H1 (cell line): Measurements from ENCODE around the gene NFKBIE. TPM values are rescaled to one million over a fixed set of nuclear protein-coding genes. Genes with fewer than 3 reads are reported as not detected.

Experiments
- ASH2L ChIP-seq: fragments of 200-600, 300-600 bp; sonication (generic); IDR thresholded peaks from one replicate; pipeline ENCODE4 v1.7.1; 2017; ENCODE audit warnings: low read length
- BCL11A ChIP-seq, 2 experiments: IDR thresholded peaks; one replicate each; pipeline ENCODE4 v1.6.1; 2011; ENCODE audit warnings: low read depth in 2 of 2, low read length in 2 of 2, mild to moderate bottlenecking in 2 of 2
- CBX8 ChIP-seq: fragments of 300-800, 300-1000 bp; sonication (generic); IDR thresholded peaks from 2 replicates; pipeline ENCODE4 v1.7.1; 2016; ENCODE audit warnings: low read depth, low read length, borderline replicate concordance
- CEBPB ChIP-seq: IDR thresholded peaks from 2 replicates; pipeline ENCODE4 v1.6.1; 2012; ENCODE audit warnings: low read depth, low read length
- CHD2 ChIP-seq: IDR thresholded peaks from 2 replicates; pipeline ENCODE4 v1.6.1; 2012; ENCODE audit warnings: low read length, improper control_type of control experiment
- CREB1 ChIP-seq: IDR thresholded peaks from 2 replicates; pipeline ENCODE4 v1.6.1; 2012; ENCODE audit warnings: inconsistent platforms
- EP300 ChIP-seq, 2 experiments: IDR thresholded peaks; 1 replicate in 1 of 2; 2 replicates in 1 of 2; pipeline ENCODE4 v1.6.1; 2011 to 2012; ENCODE audit warnings: low read depth in 2 of 2, low read length in 2 of 2, mild to moderate bottlenecking in 2 of 2, borderline replicate concordance in 1 of 2, inconsistent platforms in 1 of 2, moderate library complexity in 1 of 2
- EZH2 ChIP-seq: fragments of 200-600 bp; sonication (generic); IDR thresholded peaks from 2 replicates; pipeline ENCODE4 v1.7.1; 2012; ENCODE audit warnings: low read depth, mild to moderate bottlenecking, moderate library complexity, low read length, inconsistent platforms; ENCODE audit not compliant: severe bottlenecking
- FOSL1 ChIP-seq: IDR thresholded peaks from 2 replicates; pipeline ENCODE4 v1.6.1; 2011; ENCODE audit warnings: mild to moderate bottlenecking, low read depth, low read length, moderate library complexity; ENCODE audit not compliant: insufficient read depth
- GABPA ChIP-seq: IDR thresholded peaks from 2 replicates; pipeline ENCODE4 v1.6.1; 2011; ENCODE audit warnings: mild to moderate bottlenecking, low read length, moderate library complexity, borderline replicate concordance; ENCODE audit not compliant: insufficient read depth
- HDAC6 ChIP-seq: IDR thresholded peaks from one replicate; pipeline ENCODE4 v1.7.1; 2012; ENCODE audit warnings: low read depth, mild to moderate bottlenecking, inconsistent platforms, low read length, moderate library complexity
- JUN ChIP-seq: IDR thresholded peaks from 2 replicates; pipeline ENCODE4 v1.6.1; 2011; ENCODE audit warnings: low read depth, mild to moderate bottlenecking, improper control_type of control experiment, low read length
- JUND ChIP-seq: IDR thresholded peaks from 2 replicates; pipeline ENCODE4 v1.6.1; 2011; ENCODE audit warnings: mild to moderate bottlenecking, improper control_type of control experiment, low read length
- KDM1A ChIP-seq: fragments of 200-600, 300-600 bp; sonication (generic); IDR thresholded peaks from 2 replicates; pipeline ENCODE4 v1.7.1; 2016; ENCODE audit warnings: mild to moderate bottlenecking, low read length, borderline replicate concordance
- KDM5A ChIP-seq: fragments of 200-600 bp; IDR thresholded peaks from 2 replicates; pipeline ENCODE4 v1.7.1; 2012; ENCODE audit warnings: mild to moderate bottlenecking, low read length, inconsistent platforms, mixed read lengths
- MAFK ChIP-seq: IDR thresholded peaks from 2 replicates; pipeline ENCODE4 v1.6.1; 2012; ENCODE audit warnings: low read depth, mild to moderate bottlenecking, improper control_type of control experiment, low read length
- PHF8 ChIP-seq: fragments of 200-600 bp; sonication (generic); conservative IDR thresholded peaks from 2 replicates; pipeline ENCODE4 v1.7.1; 2012; ENCODE audit warnings: low read depth, mild to moderate bottlenecking, inconsistent platforms, low read length, moderate library complexity
- POLR2A ChIP-seq, 2 experiments: IDR thresholded peaks; 1 replicate in 1 of 2; 2 replicates in 1 of 2; pipeline ENCODE4 v1.6.1; 2011; ENCODE audit warnings: low read depth in 2 of 2, low read length in 2 of 2, mild to moderate bottlenecking in 2 of 2; ENCODE audit errors: control extremely low read depth in 1 of 2
- POLR2AphosphoS5 ChIP-seq: IDR thresholded peaks from 2 replicates; pipeline ENCODE4 v1.6.1; 2011; ENCODE audit warnings: low read depth, low read length
- RXRA ChIP-seq: IDR thresholded peaks from 2 replicates; pipeline ENCODE4 v1.6.1; 2011; ENCODE audit warnings: low read depth, mild to moderate bottlenecking, low read length, moderate library complexity; ENCODE audit not compliant: insufficient read depth
- SAP30 ChIP-seq: fragments of 300-600 bp; sonication (generic); IDR thresholded peaks from 2 replicates; pipeline ENCODE4 v1.7.1; 2012; ENCODE audit warnings: low read length, moderate library complexity, mild to moderate bottlenecking, inconsistent platforms; ENCODE audit not compliant: insufficient read depth, insufficient replicate concordance
- SIRT6 ChIP-seq: IDR thresholded peaks from one replicate; pipeline ENCODE4 v1.7.1; 2012; ENCODE audit warnings: low read length, inconsistent platforms
- TAF1 ChIP-seq: IDR thresholded peaks from 2 replicates; pipeline ENCODE4 v1.6.1; 2011; ENCODE audit warnings: mild to moderate bottlenecking, low read depth, low read length
- TBP ChIP-seq: IDR thresholded peaks from 2 replicates; pipeline ENCODE4 v1.6.1; 2011; ENCODE audit warnings: low read depth, low read length, improper control_type of control experiment
- TCF12 ChIP-seq: IDR thresholded peaks from 2 replicates; pipeline ENCODE4 v1.6.1; 2011; ENCODE audit warnings: low read depth, mild to moderate bottlenecking, low read length
- TEAD4 ChIP-seq: IDR thresholded peaks from 2 replicates; pipeline ENCODE4 v1.6.1; 2012; ENCODE audit warnings: low read depth, low read length, inconsistent platforms, mixed read lengths
- ZNF274 ChIP-seq: IDR thresholded peaks from 2 replicates; pipeline ENCODE4 v1.7.0; 2012; ENCODE audit warnings: low read length, borderline replicate concordance; ENCODE audit errors: extremely low read depth
- polyA plus RNA-seq, 7 experiments: library from polyadenylated mRNA; depleted of rRNA in 3 of 7; stranded (reverse) in 5 of 7; unstranded in 2 of 7; fragments of >200 nt in 5 of 7; fragments of 200-250 nt in 2 of 7; gene quantifications; 1 replicate in 5 of 7; 2 replicates in 1 of 7; 4 replicates in 1 of 7; pipeline versions ENCODE4 v1.2.1 to v1.2.3, GENCODE V29; 2011 to 2013; ENCODE audit warnings: missing spikeins in 2 of 7, mixed read lengths in 2 of 7
- total RNA-seq: library from RNA; stranded (reverse); fragmentation: NEBNext Ultra II Directional; extraction: Animal tissue kit (Norgen Biotek cat#: 25700); gene quantifications from 2 replicates; pipeline ENCODE4 v1.2.1, GENCODE V29; 2021

NFKBIE gene
- total and polyA plus RNA-seq, 2 of the 8 experiments (the other 6 are each of a cell fraction or from before 2014, with no cell fraction given): 13.5 to 19.2 TPM

- TF ChIP-seq TEAD4: no peak
- TF ChIP-seq CHD2: no peak
- no peak for TF ChIP-seq EZH2
- no peak for TF ChIP-seq FOSL1
- no peak for TF ChIP-seq JUND
- TF ChIP-seq HDAC6: no peak
- TF ChIP-seq JUN: no peak
- TF ChIP-seq GABPA: no peak
- TF ChIP-seq POLR2AphosphoS5: peak; percentile 76
- TF ChIP-seq EP300 (IDR thresholded peaks at IDR 0.05; ENCODE audit: borderline replicate concordance in 1 of 2, low read depth in 2 of 2, low read length in 2 of 2): no peak
- 0 out of 2 replicates have a peak, but pooled peaks have one; percentile 49 for TF ChIP-seq TBP
- TF ChIP-seq POLR2A (IDR thresholded peaks at IDR 0.05; ENCODE audit: control extremely low read depth in 1 of 2, low read depth in 2 of 2, low read length in 2 of 2): peak in 1 of 2 experiments; percentile 65; a peak in 2 of 3 replicates
- peak; percentile 53; the same call in 1 of the 2 replicates for TF ChIP-seq CREB1
- TF ChIP-seq KDM1A: no peak
- TF ChIP-seq PHF8: peak; percentile 71
- TF ChIP-seq SAP30: peak; percentile 10
- no peak for TF ChIP-seq CBX8
- TF ChIP-seq TCF12: no peak
- no peak for TF ChIP-seq BCL11A (IDR thresholded peaks at IDR 0.05; ENCODE audit: low read depth in 2 of 2, low read length in 2 of 2)
- peak; percentile 66 for TF ChIP-seq TAF1
- no peak for TF ChIP-seq RXRA
- no peak for TF ChIP-seq CEBPB
- peak; percentile 44 for TF ChIP-seq ASH2L
- no peak for TF ChIP-seq ZNF274
- no peak for TF ChIP-seq SIRT6
- no peak for TF ChIP-seq KDM5A
- no peak for TF ChIP-seq MAFK
Observed at GRCh38 chr6:44223319-44224028, 41.9 kb downstream of the NFKBIE start, which contains the start of gene SLC29A1 (continued).
